Upper lobe of left lung (tissue), 4 donors: Measurements from ENCODE around the gene HIVEP3.

ENCODE experiments used
- CTCF ChIP-seq, 6 experiments: fragments of 450-650 bp in 4 of 6; fragments of 200-600 bp in 2 of 6; sonication (generic) in 2 of 6; IDR thresholded peaks; one replicate each; pipeline ENCODE4 v1.5.1; 2016 to 2019; ENCODE audit warnings: antibody characterized with exemption in 6 of 6
- POLR2A ChIP-seq, 4 donors: fragments of 450-650 bp; IDR thresholded peaks; one replicate each; pipeline ENCODE4 v1.5.1; 2016 to 2017; ENCODE audit warnings: antibody characterized with exemption in 4 of 4, mild to moderate bottlenecking in 2 of 4

GRCh38 chr1:41849211-41849759, 69.4 kb downstream of the HIVEP3 start:
- TF ChIP-seq CTCF (IDR thresholded peaks at IDR 0.05) (no peak), POLR2A (IDR thresholded peaks at IDR 0.05) (no peak)
